ENCODE results near the gene SCLT1. TPM values are rescaled to one million over a fixed set of nuclear protein-coding genes. Genes with fewer than 3 reads are reported as not detected.
A peak's percentile ranks its signal among the peaks of the same experiment; 100 is the strongest.

Gene SCLT1
- polyA plus RNA-seq, 1 donor: 11.0 TPM

DNA sequence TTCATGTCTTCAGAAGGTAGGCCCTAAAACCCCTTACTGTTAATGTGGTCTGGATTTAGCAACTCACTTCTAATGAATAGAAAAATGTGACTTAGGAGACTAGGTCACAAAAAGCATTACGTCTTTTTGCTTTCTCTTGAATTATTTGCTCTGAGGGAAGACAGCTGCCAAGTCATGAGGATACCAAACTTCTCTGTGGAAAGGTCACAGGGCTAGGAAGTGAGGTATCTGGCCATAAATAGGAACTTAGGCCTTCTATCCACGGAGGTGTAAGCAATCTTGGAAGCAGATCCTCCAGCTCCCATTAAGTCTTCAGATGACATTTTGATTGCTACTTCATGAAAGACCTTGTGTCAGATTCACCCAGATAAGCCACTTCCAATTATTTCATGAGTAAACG lies 163.3 kb downstream of the SCLT1 start:
- H3K27ac ChIP-seq (ENCODE audit: low read length): no peak overlapping the region
- no peak overlapping the region for H3K4me3 ChIP-seq (ENCODE audit: low read length)
- no peaks in the 10 kb centered on the region for H3K4me1 ChIP-seq (ENCODE audit: control insufficient read depth, insufficient read depth, low read length)
- peaks cover 1% of the 10 kb centered on the region for H3K36me3 ChIP-seq (ENCODE audit: control insufficient read depth, insufficient read depth, low read length)
- WGBS (ENCODE audit: insufficient coverage, low lambda C conversion rate): 40% methylated on average over 2 of the region's 3 CpGs
- no peak for DNase-seq
- no peaks in the 10 kb centered on the region for H3K27me3 ChIP-seq (ENCODE audit: control insufficient read depth, insufficient read depth, low read length)
- H3K9me3 ChIP-seq (ENCODE audit: control insufficient read depth, low read depth, low read length): peaks cover 4% of the 10 kb centered on the region

DNA sequence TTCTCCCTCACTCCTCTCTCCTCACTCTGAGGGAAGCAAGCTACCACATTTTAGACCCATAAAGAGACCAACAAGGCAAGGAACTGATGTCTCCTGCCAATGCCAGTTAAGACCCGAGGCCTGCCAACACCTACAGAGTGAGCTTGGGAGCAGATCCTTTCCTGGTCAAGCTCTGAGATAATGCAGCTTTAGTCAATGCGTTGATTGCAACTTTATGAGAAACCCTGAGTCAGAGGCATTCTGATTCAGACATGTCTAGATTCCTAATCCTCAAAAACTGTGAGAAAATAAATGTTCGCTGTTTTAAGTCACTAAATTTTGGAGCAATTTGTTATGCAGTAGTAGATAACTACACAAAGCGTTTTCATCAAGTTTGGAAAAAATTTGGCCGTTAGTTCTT lies 168.4 kb downstream of the SCLT1 start:
- WGBS (ENCODE audit: insufficient coverage, low lambda C conversion rate): 100% methylated on average over 3 of the region's 5 CpGs
- no peak overlapping the region for H3K4me3 ChIP-seq (ENCODE audit: low read length)
- no peak overlapping the region for H3K27ac ChIP-seq (ENCODE audit: low read length)
- DNase-seq: no peak
- H3K27me3 ChIP-seq (ENCODE audit: control insufficient read depth, insufficient read depth, low read length): no peaks in the 10 kb centered on the region
- H3K36me3 ChIP-seq (ENCODE audit: control insufficient read depth, insufficient read depth, low read length): no peaks in the 10 kb centered on the region
- H3K9me3 ChIP-seq (ENCODE audit: control insufficient read depth, low read depth, low read length): peaks cover 4% of the 10 kb centered on the region
- H3K4me1 ChIP-seq (ENCODE audit: control insufficient read depth, insufficient read depth, low read length): no peaks in the 10 kb centered on the region

DNA sequence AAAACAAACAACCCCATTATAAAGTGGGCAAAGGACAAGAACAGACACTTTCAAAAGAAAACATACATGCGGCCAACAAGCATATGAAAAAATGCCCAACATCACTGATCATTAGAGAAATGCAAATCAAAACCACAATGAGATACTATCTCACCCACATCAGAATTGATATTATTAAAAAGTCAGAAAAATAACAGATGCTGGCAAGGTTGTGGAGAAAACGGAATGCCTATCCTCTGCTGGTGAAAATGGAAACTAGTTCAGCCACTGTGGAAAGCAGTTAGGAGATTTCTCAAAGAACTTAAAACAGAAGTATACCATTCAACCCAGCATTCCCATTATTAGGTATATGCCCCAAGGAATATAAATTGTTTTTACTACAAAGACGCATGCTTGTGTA lies 171.4 kb downstream of the SCLT1 start:
- H3K36me3 ChIP-seq (ENCODE audit: control insufficient read depth, insufficient read depth, low read length): no peaks in the 10 kb centered on the region
- H3K4me1 ChIP-seq (ENCODE audit: control insufficient read depth, insufficient read depth, low read length): no peaks in the 10 kb centered on the region
- H3K27me3 ChIP-seq (ENCODE audit: control insufficient read depth, insufficient read depth, low read length): no peaks in the 10 kb centered on the region
- no peak overlapping the region for H3K27ac ChIP-seq (ENCODE audit: low read length)
- DNase-seq: no peak
- H3K4me3 ChIP-seq (ENCODE audit: low read length): no peak overlapping the region
- H3K9me3 ChIP-seq (ENCODE audit: control insufficient read depth, low read depth, low read length): peaks cover 4% of the 10 kb centered on the region
- WGBS (ENCODE audit: insufficient coverage, low lambda C conversion rate): 90% methylated on average over 2 of the region's 3 CpGs

DNA sequence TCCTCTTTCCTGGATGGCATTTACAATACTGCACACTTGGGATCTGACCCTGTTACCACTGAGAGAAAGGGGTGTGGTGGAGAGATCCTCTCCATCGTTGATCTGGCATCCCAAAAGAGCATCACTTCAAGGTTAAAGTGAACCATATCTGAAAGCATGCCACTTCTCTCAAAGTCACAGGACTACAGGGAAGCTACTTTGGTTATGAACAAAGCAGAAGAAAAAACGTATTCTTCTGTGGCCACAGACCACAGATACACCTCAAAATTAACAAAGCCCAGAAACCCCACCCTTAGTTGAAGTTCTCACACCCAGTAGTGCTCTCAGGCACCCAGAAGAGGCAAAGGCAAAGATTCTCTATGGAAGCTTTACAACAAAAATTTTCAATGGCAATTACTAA lies 175.6 kb downstream of the SCLT1 start:
- no peak overlapping the region for H3K27ac ChIP-seq (ENCODE audit: low read length)
- no peaks in the 10 kb centered on the region for H3K27me3 ChIP-seq (ENCODE audit: control insufficient read depth, insufficient read depth, low read length)
- no peaks in the 10 kb centered on the region for H3K4me1 ChIP-seq (ENCODE audit: control insufficient read depth, insufficient read depth, low read length)
- H3K36me3 ChIP-seq (ENCODE audit: control insufficient read depth, insufficient read depth, low read length): peaks cover 3% of the 10 kb centered on the region
- WGBS (ENCODE audit: insufficient coverage, low lambda C conversion rate): no CpG with 5 or more reads among the region's 2 CpGs
- no peaks in the 10 kb centered on the region for H3K9me3 ChIP-seq (ENCODE audit: control insufficient read depth, low read depth, low read length)
- no peak overlapping the region for H3K4me3 ChIP-seq (ENCODE audit: low read length)
- DNase-seq: peak in 1 of 2 donors; percentile 4

DNA sequence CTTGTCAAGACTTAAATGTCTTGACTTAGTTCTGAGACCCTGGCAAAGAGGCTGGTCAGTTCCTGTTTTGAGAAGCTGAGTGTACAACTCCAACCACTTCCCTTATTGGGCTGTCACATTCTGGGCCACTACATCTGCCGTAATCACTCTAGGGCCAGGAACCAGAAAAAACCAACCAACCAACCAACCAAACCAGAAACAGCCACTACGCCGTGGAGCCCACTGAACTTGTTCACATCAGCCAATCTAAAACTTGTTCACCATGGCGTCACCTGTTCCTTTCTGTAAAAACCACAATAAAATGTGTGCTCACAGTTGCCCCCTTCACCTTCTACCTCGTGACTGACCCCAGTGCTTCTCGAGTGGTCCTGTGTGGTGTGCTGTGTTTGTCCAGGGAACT lies 176.5 kb downstream of the SCLT1 start:
- Histone ChIP-seq H3K36me3 (ENCODE audit: control insufficient read depth, insufficient read depth, low read length) (peaks cover 3% of the 10 kb centered on the region), H3K4me1 (ENCODE audit: control insufficient read depth, insufficient read depth, low read length) (no peaks in the 10 kb centered on the region), H3K27me3 (ENCODE audit: control insufficient read depth, insufficient read depth, low read length) (no peaks in the 10 kb centered on the region), H3K27ac (ENCODE audit: low read length) (no peak overlapping the region), H3K4me3 (ENCODE audit: low read length) (no peak overlapping the region), H3K9me3 (ENCODE audit: control insufficient read depth, low read depth, low read length) (no peaks in the 10 kb centered on the region)
- DNase-seq: peak; percentile 3 to 12
- no CpG with 5 or more reads among the region's 6 CpGs for WGBS (ENCODE audit: insufficient coverage, low lambda C conversion rate)

DNA sequence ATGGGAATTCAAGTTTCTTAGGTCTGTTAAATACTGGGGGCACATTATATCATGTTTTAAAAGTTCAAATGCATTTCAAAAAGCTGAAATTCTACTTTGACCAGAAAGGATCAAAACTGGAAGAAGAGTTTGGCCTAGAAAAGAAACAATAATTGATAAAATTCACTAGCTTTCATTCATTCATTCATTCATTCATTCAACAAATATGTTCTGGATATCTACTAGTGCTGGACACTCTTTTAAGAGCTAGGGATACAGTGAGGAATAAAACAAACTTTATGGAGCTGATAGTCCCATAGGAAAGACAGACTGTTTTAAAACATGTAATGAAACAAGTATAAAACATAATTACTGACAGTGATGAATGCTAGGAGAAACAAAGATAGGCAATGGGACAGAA lies 177.8 kb downstream of the SCLT1 start:
- no peak overlapping the region for H3K4me3 ChIP-seq (ENCODE audit: low read length)
- H3K27ac ChIP-seq (ENCODE audit: low read length): no peak overlapping the region
- H3K27me3 ChIP-seq (ENCODE audit: control insufficient read depth, insufficient read depth, low read length): no peaks in the 10 kb centered on the region
- H3K9me3 ChIP-seq (ENCODE audit: control insufficient read depth, low read depth, low read length): no peaks in the 10 kb centered on the region
- H3K4me1 ChIP-seq (ENCODE audit: control insufficient read depth, insufficient read depth, low read length): no peaks in the 10 kb centered on the region
- peaks cover 3% of the 10 kb centered on the region for H3K36me3 ChIP-seq (ENCODE audit: control insufficient read depth, insufficient read depth, low read length)
- DNase-seq: no peak

DNA sequence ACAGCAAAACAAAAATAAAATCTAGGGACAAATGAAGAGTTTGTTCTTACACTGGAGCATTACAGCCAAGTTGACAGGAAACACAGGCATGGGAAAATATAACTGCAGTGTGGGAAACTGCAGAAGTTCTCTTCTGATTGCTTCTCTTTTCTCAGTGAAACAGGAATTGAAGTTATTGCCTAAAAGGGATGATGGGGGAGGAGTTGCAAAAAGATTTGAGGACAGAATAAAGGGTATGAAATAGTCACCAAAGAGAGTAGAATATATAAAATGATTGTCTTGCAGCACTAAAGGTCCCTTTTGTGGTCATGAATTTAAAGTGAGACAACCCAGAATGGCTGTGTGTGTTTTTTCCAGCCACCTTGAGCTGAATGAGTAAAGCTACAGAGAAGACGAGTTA lies 180.1 kb downstream of the SCLT1 start:
- no peak for DNase-seq
- no peak overlapping the region for H3K4me3 ChIP-seq (ENCODE audit: low read length)
- H3K4me1 ChIP-seq (ENCODE audit: control insufficient read depth, insufficient read depth, low read length): no peaks in the 10 kb centered on the region
- H3K27ac ChIP-seq (ENCODE audit: low read length): no peak overlapping the region
- H3K27me3 ChIP-seq (ENCODE audit: control insufficient read depth, insufficient read depth, low read length): no peaks in the 10 kb centered on the region
- H3K36me3 ChIP-seq (ENCODE audit: control insufficient read depth, insufficient read depth, low read length): peaks cover 3% of the 10 kb centered on the region
- no peaks in the 10 kb centered on the region for H3K9me3 ChIP-seq (ENCODE audit: control insufficient read depth, low read depth, low read length)
- no CpG with 5 or more reads among the region's 1 CpG for WGBS (ENCODE audit: insufficient coverage, low lambda C conversion rate)

DNA sequence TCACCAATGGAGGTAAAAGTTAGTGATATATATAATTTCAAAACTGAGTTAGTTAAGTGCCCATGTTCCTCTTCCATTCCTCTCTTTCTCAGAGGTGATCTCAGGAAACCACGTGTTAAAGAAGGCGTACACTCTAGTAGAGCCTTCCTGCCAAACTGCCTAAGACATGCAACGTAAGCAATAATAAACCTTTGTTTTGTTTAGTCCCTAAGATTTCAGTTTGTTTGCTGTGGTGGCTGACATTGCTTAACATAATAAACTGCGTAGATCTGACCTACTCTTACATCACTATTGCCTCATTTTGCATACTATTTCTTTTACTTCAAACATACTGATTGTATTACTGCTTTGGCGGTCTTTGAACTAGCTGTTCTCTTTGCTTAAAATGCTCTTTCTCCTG lies 184.6 kb downstream of the SCLT1 start:
- 100% methylated on average over 2 of the region's 5 CpGs for WGBS (ENCODE audit: insufficient coverage, low lambda C conversion rate)
- no peak overlapping the region for H3K4me3 ChIP-seq (ENCODE audit: low read length)
- DNase-seq: no peak

DNA sequence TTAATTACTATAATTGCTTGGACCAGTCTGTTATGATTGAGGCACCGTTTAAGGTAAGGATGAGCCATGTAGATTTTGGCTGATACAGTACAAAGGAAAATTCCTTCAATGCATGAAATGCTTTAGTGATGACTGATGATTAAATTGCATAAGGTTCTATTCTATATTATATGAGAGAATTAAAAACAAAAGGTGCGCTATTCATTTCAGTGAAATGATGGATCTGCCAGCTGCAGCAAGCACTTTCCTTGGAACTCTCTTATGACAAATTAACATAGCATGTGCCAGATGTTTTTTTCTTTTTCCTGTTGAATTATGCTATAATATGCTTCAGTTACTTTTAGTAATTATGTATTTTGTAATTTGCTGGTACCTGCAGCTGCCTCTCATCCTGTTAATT lies 185.4 kb downstream of the SCLT1 start:
- no peak for DNase-seq
- Histone ChIP-seq H3K27ac (ENCODE audit: low read length) (no peak overlapping the region), H3K9me3 (ENCODE audit: control insufficient read depth, low read depth, low read length) (no peaks in the 10 kb centered on the region), H3K36me3 (ENCODE audit: control insufficient read depth, insufficient read depth, low read length) (no peaks in the 10 kb centered on the region), H3K27me3 (ENCODE audit: control insufficient read depth, insufficient read depth, low read length) (no peaks in the 10 kb centered on the region), H3K4me3 (ENCODE audit: low read length) (no peak overlapping the region), H3K4me1 (ENCODE audit: control insufficient read depth, insufficient read depth, low read length) (no peaks in the 10 kb centered on the region)
- no CpG with 5 or more reads among the region's 2 CpGs for WGBS (ENCODE audit: insufficient coverage, low lambda C conversion rate)

More for the DNA sequence above, 184.6 kb downstream of the SCLT1 start:
- H3K36me3 ChIP-seq (ENCODE audit: control insufficient read depth, insufficient read depth, low read length): no peaks in the 10 kb centered on the region
- H3K27me3 ChIP-seq (ENCODE audit: control insufficient read depth, insufficient read depth, low read length): no peaks in the 10 kb centered on the region
- no peak overlapping the region for H3K27ac ChIP-seq (ENCODE audit: low read length)
- no peaks in the 10 kb centered on the region for H3K4me1 ChIP-seq (ENCODE audit: control insufficient read depth, insufficient read depth, low read length)
- H3K9me3 ChIP-seq (ENCODE audit: control insufficient read depth, low read depth, low read length): no peaks in the 10 kb centered on the region

DNA sequence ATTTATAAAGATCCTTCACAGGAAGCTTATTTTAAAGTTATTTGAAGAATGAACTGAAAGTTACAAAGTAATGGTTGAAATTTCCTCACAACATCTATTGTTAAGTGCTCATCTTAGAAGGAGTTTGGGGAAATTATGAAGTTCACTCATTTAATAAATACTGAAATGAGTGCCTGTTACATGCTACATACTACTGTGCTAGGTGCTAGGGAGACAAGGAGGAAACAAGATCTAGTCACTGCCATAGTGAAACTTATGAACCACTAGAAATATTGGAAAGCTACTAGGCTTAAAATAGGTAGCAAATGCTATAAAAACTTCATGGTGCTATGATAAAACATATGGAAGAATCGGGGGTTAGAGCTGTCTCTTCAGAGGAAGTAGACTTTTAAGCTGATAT lies 186.8 kb downstream of the SCLT1 start:
- Histone ChIP-seq H3K9me3 (ENCODE audit: control insufficient read depth, low read depth, low read length) (no peaks in the 10 kb centered on the region), H3K4me1 (ENCODE audit: control insufficient read depth, insufficient read depth, low read length) (no peaks in the 10 kb centered on the region), H3K27ac (ENCODE audit: low read length) (no peak overlapping the region), H3K4me3 (ENCODE audit: low read length) (no peak overlapping the region), H3K27me3 (ENCODE audit: control insufficient read depth, insufficient read depth, low read length) (no peaks in the 10 kb centered on the region), H3K36me3 (ENCODE audit: control insufficient read depth, insufficient read depth, low read length) (no peaks in the 10 kb centered on the region)
- WGBS (ENCODE audit: insufficient coverage, low lambda C conversion rate): 73% methylated on average over 1 of the region's 1 CpG
- DNase-seq: no peak

DNA sequence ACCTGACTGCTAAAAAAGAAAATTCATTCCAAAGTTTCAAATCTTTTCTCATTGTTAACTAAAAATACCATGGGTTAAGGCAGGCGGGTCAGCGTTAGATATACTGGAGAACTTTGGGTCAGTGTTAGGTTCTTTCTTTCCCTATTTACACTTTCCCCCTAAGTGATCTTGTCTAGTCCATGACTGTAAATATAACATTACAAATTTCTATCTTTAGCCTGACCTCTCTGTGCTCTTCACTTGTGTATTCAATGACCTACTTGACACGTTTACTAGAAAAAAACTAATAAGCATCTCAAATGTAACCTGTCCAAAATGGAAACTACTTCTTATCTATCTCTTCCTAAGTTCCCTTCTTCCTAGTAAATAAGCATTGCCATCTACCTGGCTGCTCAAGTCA lies 188.5 kb downstream of the SCLT1 start:
- WGBS (ENCODE audit: insufficient coverage, low lambda C conversion rate): 100% methylated on average over 1 of the region's 3 CpGs

More for the DNA sequence above, 188.5 kb downstream of the SCLT1 start:
- Histone ChIP-seq H3K27ac (ENCODE audit: low read length) (no peak overlapping the region), H3K27me3 (ENCODE audit: control insufficient read depth, insufficient read depth, low read length) (no peaks in the 10 kb centered on the region), H3K4me3 (ENCODE audit: low read length) (no peak overlapping the region), H3K36me3 (ENCODE audit: control insufficient read depth, insufficient read depth, low read length) (no peaks in the 10 kb centered on the region), H3K9me3 (ENCODE audit: control insufficient read depth, low read depth, low read length) (no peaks in the 10 kb centered on the region), H3K4me1 (ENCODE audit: control insufficient read depth, insufficient read depth, low read length) (no peaks in the 10 kb centered on the region)
- DNase-seq: no peak

All from large intestine (tissue), 3 donors.